ENCODE results near the gene MAML2.

DNA sequence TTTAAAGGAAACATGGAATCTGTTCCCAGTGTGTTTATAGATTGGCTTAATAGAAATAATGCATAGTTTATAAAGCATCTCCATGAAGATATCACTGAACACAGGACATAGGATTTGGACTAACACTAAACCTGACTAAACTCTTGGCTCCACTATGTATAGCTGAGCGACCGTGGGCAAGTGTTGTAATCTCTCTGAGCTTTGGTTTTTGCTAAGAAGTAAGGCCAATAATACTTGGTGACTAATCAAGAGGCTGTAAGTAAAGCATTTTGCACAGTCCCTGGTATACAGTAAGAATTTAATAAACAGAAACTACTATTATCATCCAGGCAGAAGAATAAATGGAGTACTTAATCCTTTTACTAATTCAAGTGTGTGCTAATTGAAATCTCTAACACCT lies 293.6 kb downstream of the MAML2 start:
- TF ChIP-seq, protein P1, sequence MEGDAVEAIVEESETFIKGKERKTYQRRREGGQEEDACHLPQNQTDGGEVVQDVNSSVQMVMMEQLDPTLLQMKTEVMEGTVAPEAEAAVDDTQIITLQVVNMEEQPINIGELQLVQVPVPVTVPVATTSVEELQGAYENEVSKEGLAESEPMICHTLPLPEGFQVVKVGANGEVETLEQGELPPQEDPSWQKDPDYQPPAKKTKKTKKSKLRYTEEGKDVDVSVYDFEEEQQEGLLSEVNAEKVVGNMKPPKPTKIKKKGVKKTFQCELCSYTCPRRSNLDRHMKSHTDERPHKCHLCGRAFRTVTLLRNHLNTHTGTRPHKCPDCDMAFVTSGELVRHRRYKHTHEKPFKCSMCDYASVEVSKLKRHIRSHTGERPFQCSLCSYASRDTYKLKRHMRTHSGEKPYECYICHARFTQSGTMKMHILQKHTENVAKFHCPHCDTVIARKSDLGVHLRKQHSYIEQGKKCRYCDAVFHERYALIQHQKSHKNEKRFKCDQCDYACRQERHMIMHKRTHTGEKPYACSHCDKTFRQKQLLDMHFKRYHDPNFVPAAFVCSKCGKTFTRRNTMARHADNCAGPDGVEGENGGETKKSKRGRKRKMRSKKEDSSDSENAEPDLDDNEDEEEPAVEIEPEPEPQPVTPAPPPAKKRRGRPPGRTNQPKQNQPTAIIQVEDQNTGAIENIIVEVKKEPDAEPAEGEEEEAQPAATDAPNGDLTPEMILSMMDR (conservative IDR thresholded peaks at IDR 0.05) = no peak
- no peak for TF ChIP-seq ZFX (IDR thresholded peaks at IDR 0.05)

Measured in C4-2B (cell line).